SHP77 treated with DMSO at 0.1 percent for 48 hours (cell line): ENCODE measurements around the gene TRAP1.

ENCODE experiments used
- DNase-seq: peaks from one replicate; lab custom pipeline; 2025; lab: John Stamatoyannopoulos, UW

The TRAP1 gene

GRCh38 chr16:3713587-3714242, 3.6 kb downstream of the TRAP1 start:
- DNase-seq = no peak

DNA sequence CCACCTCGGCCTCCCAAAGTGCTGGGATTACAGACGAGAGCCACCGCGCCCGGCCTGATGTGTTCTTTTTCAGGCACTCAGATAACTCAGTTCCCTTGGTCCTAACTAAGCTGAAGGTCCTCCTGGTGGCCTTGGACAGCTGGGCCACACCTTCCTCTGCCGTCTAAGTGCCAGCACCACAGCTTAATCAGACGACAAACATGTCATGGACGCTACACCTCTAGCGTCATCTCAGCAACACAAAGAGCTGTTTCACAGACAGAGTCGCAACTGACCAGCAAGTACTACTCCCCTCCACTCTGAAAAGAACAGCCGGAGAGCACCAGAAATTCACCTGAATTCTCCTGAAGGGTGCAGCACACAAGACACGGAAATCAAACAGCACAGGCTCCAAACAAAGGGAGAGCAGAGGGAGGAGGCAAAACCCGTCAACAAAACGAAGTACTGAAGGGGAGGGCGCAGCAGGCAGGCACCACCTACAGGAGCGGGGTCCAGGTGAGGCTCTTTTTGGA, 4.4 kb downstream of the TRAP1 start:
- DNase-seq = no peak

DNA sequence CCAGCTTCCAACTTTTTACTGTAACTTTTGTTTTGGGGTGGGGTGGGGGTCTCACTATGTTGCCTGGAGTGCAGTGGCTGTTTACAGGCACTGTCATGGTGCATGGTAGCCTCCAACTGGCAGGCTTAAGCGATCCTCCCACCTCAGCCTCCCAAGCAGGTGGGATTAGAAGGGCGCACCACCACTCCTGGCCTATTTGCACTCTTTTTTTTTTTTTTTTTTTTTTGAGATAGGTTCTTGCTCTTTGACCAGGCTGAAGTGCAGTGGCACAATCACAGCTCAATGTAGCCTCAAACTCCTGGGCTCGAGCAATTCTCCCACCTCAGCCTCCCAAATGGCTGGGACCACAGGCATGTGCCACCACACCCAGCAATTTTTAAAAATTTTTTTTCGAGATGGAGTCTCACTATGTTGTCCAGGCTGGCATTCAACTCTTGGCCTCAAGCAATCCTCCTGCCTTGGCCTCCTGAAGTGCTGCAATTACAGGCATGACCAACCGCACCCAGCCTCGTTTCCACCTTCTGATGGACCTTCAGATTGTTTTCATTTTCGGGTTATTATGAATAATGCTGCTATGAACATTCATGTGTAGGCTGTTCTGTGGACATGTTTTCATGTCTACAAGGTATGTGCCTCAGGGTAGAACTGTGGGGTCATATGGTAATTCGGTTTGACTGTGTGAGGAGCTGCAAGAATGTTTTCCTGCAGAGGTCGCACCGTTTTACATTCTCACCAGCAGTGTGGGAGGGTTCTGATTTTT, 10.9 kb downstream of the TRAP1 start:
- no peak for DNase-seq

DNA sequence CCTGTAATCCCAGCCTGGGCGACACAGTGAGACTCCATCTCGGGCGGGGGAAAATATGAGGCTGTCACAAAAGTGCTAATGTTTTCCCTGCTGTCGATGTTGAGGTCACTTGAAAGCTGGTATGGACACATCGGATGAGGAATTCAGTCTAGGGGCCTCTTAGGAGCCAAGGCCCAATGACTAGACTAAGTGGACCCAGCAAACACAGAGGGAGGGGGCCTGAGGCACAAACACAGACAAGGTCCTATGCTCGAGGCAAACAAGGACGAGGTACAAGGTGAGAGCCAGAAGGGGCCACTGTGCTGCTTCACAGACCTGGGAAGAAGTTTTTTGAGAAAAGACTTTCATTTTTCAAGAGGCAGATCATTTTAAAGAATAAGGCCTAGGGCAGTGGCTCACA, 15.2 kb downstream of the TRAP1 start:
- no peak for DNase-seq

GRCh38 chr16:3701531-3701930, 15.8 kb downstream of the TRAP1 start:
- no peak for DNase-seq

DNA sequence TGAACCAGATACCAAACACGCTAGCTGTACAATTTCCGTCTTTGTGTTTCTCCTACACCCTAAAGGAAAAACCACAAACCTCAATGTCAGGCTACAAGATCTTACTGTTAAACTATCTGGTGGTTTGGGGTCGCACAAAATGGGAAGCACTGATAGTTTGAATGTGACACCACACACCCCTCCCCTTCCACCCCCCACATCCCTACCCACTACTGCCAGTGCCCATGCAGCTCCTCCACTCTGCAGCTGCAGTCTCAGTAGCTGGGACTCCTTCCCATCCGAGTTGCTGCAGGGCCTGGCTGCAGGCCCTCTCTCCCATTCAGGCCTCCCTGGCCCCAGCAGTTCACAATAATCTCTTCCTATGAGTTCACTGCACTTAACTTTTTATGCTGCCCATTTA, 18.4 kb downstream of the TRAP1 start:
- no peak for DNase-seq

DNA sequence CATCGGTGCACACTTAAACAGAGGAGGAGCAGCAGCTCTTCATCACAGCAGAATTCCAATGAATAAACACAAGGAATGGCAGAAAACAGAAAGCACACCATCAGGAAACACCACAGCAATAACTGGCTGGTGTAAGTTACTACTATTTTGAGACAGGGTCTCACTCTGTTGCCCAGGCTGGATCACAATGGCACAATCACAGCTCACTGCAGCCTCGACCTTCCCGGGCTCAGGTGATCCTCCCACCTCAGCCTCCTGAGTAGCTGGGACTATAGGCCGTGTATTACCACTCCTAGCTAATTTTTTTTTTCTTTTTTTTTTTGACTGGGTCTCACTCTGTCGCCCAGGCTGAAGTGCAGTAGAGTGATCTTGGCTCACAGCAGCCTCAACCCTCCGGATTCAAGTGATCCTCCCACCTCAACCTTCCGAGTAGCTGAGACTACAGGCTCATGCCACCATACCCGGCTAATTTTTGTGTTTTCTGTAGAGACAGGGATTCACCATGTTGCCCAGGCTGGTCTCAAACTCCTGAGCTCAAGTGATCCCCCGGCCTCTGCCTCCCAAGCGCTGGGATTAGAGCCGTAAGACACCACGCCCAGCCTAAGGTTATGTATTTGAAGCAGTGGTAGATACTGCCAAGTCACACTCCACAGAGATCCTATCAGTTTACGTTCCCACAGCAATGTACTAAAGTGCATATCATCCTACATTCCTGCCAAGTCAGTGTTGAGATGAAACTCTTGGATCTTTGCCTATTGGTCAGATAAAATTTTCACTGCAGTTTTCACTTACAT, 20.7 kb downstream of the TRAP1 start:
- DNase-seq = no peak

DNA sequence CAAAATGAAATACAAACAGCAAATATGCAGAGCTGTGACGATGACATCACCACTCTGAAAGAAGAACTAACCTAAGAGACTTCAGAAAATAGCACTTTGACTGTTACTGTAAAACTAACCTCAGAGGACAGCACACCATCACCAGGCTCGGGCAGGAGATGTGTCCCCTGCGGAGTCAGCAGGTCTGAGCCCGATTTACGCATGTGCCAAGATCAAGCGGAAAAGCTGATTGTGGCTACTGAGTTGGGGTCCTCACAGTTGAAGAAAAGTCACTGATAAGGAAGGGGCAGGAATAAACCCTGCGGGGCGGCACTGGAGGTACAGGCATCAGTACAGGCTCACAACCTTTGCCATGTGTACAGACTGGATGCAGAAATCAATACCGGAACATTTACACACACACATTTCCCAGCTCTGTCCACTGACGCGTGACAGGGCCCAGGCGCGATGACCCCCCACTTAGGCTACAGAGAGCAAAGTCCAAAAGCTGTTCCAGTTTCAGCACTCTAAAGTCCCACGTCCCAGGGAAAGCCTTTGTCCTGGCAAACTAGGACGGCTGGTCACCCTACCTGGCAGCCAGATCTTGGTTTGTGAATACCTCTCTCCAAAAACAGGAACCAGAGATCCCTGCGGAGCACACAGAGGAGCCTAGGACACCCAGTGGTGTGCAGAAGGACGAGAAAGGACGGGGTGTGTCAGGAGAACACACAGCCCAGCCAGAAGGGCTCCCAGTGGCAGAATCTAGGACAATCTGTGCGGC, 21.5 kb downstream of the TRAP1 start:
- no peak for DNase-seq

- DNase-seq = no peak
Measured at GRCh38 chr16:3694051-3694450, 23.3 kb downstream of the TRAP1 start.

DNA sequence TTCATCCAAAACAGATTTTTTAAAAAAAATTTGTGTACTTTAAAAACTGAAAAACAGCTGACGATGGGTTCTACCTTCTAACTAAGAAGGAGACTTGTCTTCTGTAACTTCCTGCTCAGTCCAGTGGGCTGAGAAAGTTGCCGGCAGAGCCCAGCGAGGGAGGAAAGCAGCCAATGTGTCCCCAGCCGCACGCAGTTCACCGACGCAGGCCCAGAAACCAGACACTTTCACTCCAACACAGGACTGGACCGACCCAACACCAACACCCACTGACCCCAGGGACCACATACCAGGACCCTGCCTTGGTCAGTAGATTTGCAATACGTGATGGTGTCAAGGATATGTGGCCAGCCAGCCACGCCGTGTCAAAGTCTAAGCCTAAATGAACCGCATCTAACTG, 25.6 kb downstream of the TRAP1 start:
- no peak for DNase-seq

GRCh38 chr16:3690980-3691720, 26.2 kb downstream of the TRAP1 start:
- DNase-seq = no peak

DNA sequence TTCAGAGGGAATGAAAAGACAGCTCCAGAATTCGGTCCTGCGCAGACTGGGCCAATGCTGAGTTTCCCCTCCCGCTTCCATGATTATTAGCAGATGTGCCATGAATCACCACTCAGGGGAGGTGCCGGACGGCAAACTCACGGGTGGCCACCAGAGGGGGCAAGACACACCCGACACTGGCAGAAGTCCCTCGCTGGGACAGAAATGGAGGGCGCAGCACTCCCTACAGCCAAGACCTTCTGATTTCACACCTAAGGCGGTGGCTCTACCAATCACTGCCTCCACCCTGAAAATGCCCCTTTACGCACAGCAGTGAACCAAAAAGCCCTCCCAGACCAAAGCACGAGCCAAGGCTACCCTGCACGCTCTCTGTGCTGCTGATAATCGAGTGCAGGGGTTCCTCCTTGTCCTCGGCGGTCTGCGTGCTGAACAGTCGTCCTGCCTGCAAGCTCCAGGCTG, 26.8 kb downstream of the TRAP1 start:
- DNase-seq = peak; percentile 2

DNA sequence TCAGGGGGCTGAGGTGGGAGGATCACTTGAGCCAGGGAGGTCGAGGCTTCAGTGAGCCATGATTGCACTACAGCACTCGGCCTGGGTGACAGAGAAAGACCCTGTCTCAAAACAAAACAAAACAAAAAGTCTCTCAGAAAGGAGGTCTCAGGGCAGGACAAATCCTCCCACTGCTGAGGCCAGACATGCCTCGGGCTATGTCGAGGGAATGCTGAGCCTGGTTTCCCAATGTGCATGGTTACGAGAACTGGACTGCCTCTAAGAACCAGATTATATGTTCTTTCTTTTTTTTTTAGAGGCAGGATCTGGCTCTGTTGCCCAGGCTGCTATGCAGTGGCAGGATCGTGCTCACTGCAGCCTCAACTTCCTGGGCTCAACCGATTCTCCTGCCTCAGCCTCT, 27.6 kb downstream of the TRAP1 start:
- DNase-seq = no peak

DNA sequence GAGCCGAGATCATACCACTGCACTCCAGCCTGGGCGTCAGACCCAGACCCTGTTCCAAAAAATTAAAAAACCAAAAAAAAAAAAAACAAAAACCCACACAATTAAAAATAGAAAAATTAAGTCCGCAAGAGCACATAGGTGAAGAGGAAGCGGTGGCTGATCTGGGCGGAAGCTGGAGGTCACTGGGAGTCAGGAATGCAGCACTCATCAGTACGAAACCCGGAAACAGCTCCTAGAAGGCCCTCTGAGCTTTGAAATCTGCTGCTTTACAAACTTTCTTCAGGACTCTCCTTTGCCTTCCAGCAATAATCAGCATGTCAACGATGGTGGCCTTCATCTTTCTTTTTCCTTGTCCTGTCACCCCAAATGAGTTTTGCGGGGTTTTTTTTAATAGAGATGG, 29.5 kb downstream of the TRAP1 start:
- DNase-seq = no peak

- no peak for DNase-seq
Measured at GRCh38 chr16:3687021-3687420, 30.3 kb downstream of the TRAP1 start.

DNA sequence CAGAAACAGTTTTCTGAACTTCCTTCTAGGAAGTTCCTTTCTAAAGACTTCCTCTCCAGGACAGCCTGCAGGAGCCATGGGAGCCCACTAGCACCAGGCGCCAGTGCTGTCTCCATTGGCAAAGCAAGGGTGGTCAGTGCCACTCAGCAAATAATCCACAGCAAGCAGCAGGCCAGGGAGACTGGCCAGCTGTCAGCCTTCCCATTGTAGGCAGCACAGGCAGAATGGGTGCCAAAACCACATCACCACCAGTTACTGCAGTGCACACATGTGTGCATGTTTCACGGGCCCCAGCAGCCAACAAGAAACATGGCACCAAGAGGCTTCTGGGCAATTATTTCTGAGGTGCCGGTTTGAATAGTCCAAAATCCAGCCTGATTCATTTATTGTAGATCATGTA, 36.1 kb downstream of the TRAP1 start:
- no peak for DNase-seq

GRCh38 chr16:3677994-3678393, 39.3 kb downstream of the TRAP1 start:
- no peak for DNase-seq

GRCh38 chr16:3675601-3676130, 41.7 kb downstream of the TRAP1 start:
- DNase-seq = no peak

GRCh38 chr16:3674513-3675295, 42.6 kb downstream of the TRAP1 start:
- no peak for DNase-seq
